ENCODE measurements around the gene C10orf90.

Gene C10orf90

DNA sequence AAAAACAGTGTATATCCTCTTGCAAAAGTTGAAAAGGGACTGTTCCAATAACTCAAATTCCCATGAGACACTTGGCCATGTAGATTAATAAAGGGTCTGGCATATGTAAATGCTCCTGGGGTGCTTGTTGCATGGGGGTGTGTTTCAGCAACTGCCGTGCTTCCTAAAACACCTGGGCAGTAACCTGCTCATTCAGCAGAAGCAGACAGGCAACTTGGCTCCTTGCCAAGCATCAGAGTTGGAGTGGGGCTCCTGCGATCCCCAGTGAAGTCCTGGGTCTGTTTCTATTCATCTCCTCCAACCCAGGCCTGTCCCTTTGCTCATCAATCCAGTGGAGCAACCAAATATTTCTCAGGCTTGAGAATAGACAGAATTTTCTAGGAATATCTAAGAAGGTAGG lies 240.0 kb downstream of the C10orf90 start:
- H3K9me3 ChIP-seq (ENCODE audit: control insufficient read depth, insufficient read depth, low read depth, low read length), result no peaks in the 10 kb centered on the region
- POLR2A ChIA-PET, result no interaction called here
- TF ChIP-seq ZIC2 (tag by site-specific recombination; IDR thresholded peaks at IDR 0.05), result no peak
- TF ChIP-seq PATZ1 (tag by site-specific recombination; IDR thresholded peaks at IDR 0.05), result no peak
- no peak for TF ChIP-seq ZNF423 (tag by site-specific recombination; IDR thresholded peaks at IDR 0.05)
- no peak for TF ChIP-seq SP7 (tag by site-specific recombination; IDR thresholded peaks at IDR 0.05)
- TF ChIP-seq ZNF132 (tag by site-specific recombination; IDR thresholded peaks at IDR 0.05; ENCODE audit: borderline replicate concordance), result no peak
- no peak for TF ChIP-seq ZNF266 (tag by site-specific recombination; IDR thresholded peaks at IDR 0.05; ENCODE audit: low read depth)
- TF ChIP-seq ZNF311 (tag by site-specific recombination; IDR thresholded peaks at IDR 0.05; ENCODE audit: borderline replicate concordance), result no peak
- TF ChIP-seq, protein P1, sequence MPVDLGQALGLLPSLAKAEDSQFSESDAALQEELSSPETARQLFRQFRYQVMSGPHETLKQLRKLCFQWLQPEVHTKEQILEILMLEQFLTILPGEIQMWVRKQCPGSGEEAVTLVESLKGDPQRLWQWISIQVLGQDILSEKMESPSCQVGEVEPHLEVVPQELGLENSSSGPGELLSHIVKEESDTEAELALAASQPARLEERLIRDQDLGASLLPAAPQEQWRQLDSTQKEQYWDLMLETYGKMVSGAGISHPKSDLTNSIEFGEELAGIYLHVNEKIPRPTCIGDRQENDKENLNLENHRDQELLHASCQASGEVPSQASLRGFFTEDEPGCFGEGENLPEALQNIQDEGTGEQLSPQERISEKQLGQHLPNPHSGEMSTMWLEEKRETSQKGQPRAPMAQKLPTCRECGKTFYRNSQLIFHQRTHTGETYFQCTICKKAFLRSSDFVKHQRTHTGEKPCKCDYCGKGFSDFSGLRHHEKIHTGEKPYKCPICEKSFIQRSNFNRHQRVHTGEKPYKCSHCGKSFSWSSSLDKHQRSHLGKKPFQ (tag by site-specific recombination; IDR thresholded peaks at IDR 0.05), result no peak
- TF ChIP-seq, protein P2, sequence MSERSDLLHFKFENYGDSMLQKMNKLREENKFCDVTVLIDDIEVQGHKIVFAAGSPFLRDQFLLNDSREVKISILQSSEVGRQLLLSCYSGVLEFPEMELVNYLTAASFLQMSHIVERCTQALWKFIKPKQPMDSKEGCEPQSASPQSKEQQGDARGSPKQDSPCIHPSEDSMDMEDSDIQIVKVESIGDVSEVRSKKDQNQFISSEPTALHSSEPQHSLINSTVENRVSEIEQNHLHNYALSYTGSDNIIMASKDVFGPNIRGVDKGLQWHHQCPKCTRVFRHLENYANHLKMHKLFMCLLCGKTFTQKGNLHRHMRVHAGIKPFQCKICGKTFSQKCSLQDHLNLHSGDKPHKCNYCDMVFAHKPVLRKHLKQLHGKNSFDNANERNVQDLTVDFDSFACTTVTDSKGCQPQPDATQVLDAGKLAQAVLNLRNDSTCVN (tag by site-specific recombination; optimal IDR thresholded peaks at IDR 0.05), result no peak
- TF ChIP-seq GLI2 (tag by site-specific recombination; IDR thresholded peaks at IDR 0.05; ENCODE audit: borderline replicate concordance, low read depth), result no peak
- TF ChIP-seq ZNF280D (tag by site-specific recombination; IDR thresholded peaks at IDR 0.05), result no peak
- no peak for TF ChIP-seq ZNF488 (tag by site-specific recombination; IDR thresholded peaks at IDR 0.05)
- TF ChIP-seq ZNF837 (tag by site-specific recombination; IDR thresholded peaks at IDR 0.05), result no peak

GRCh38 chr10:126429275-126429674 lies 241.2 kb downstream of the C10orf90 start:
- CTCF ChIA-PET, result interaction anchor here (0.7 kb wide), 2 partner anchors 8 to 720 kb away, joined by 3 read pairs; no protein-coding TSS in a partner anchor

More for the DNA sequence above, 240.0 kb downstream of the C10orf90 start:
- no peak overlapping the region for H3K27ac ChIP-seq (ENCODE audit: extremely low read depth, low read depth, low read length)
- CTCF ChIA-PET, result no interaction called here
- H3K4me1 ChIP-seq (ENCODE audit: control insufficient read depth, insufficient read depth, low read length), result no peaks in the 10 kb centered on the region
- H3K4me3 ChIP-seq (ENCODE audit: low read depth, low read length), result no peak overlapping the region
- no peaks in the 10 kb centered on the region for H3K36me3 ChIP-seq (ENCODE audit: control insufficient read depth in 2 of 2, insufficient read depth in 1 of 2, low read length in 2 of 2)

More at GRCh38 chr10:126429275-126429674, 241.2 kb downstream of the C10orf90 start:
- Histone ChIP-seq H3K9me3 (ENCODE audit: control insufficient read depth, insufficient read depth, low read depth, low read length) (no peaks in the 10 kb centered on the region), H3K4me3 (ENCODE audit: low read depth, low read length) (no peak overlapping the region), H3K4me1 (ENCODE audit: control insufficient read depth, insufficient read depth, low read length) (no peaks in the 10 kb centered on the region), H3K27ac (ENCODE audit: extremely low read depth, low read depth, low read length) (no peak overlapping the region), H3K36me3 (ENCODE audit: control insufficient read depth in 2 of 2, insufficient read depth in 1 of 2, low read length in 2 of 2) (no peaks in the 10 kb centered on the region)
- POLR2A ChIA-PET, result no interaction called here
- no peak for TF ChIP-seq ZNF561 (tag by site-specific recombination; IDR thresholded peaks at IDR 0.05; ENCODE audit: borderline replicate concordance)
- no peak for TF ChIP-seq ZFP41 (tag by site-specific recombination; IDR thresholded peaks at IDR 0.05; ENCODE audit: borderline replicate concordance)
- TF ChIP-seq ZNF366 (tag by site-specific recombination; conservative IDR thresholded peaks at IDR 0.05), result no peak
- no peak for TF ChIP-seq ZNF843 (tag by site-specific recombination; IDR thresholded peaks at IDR 0.05)
- TF ChIP-seq GLIS1 (tag by site-specific recombination; IDR thresholded peaks at IDR 0.05), result no peak
- no peak for TF ChIP-seq ZNF501 (tag by site-specific recombination; IDR thresholded peaks at IDR 0.05)

Data from HEK293 (cell line).